HG03354 (cell line): ENCODE measurements around the gene SDSL.

Experiments used
- ATAC-seq: cut with Tn5 transposase; IDR thresholded peaks from one replicate; pipeline ENCODE4 v1.9.1; 2021; ENCODE audit warnings: mild to moderate bottlenecking; ENCODE audit not compliant: unreplicated experiment, poor library complexity, severe bottlenecking

The SDSL gene

GRCh38 chr12:113475451-113476175, 53.4 kb downstream of the SDSL start:
- no peak for ATAC-seq

GRCh38 chr12:113476176-113476986, 54.2 kb downstream of the SDSL start:
- no peak for ATAC-seq

GRCh38 chr12:113477171-113477841, 55.1 kb downstream of the SDSL start:
- no peak for ATAC-seq

GRCh38 chr12:113477842-113478215, 55.6 kb downstream of the SDSL start:
- no peak for ATAC-seq

GRCh38 chr12:113478351-113479011, 56.3 kb downstream of the SDSL start:
- no peak for ATAC-seq

GRCh38 chr12:113479216-113479589, 57.0 kb downstream of the SDSL start:
- no peak for ATAC-seq

GRCh38 chr12:113479590-113480335, 57.6 kb downstream of the SDSL start:
- ATAC-seq: no peak

GRCh38 chr12:113480336-113480971, 58.3 kb downstream of the SDSL start:
- ATAC-seq: no peak

- no peak for ATAC-seq
Measured at GRCh38 chr12:113482334-113482733, 60.2 kb downstream of the SDSL start.

GRCh38 chr12:113485330-113485729, 63.1 kb downstream of the SDSL start:
- ATAC-seq: no peak

- ATAC-seq: no peak
Measured at GRCh38 chr12:113486722-113487121, 64.5 kb downstream of the SDSL start.
